Activated T-helper 17 cell treated with anti-CD3 and anti-CD28 coated beads, Interleukin-2, amount 50 U/mL, for 72 hours (primary cell): ENCODE measurements around the gene NUF2. TPM values are rescaled to one million over a fixed set of nuclear protein-coding genes. Genes with fewer than 3 reads are reported as not detected.
"Not testable (repeated sequence)": the region's sequence is repeated elsewhere in the genome, so short reads cannot be mapped to it uniquely, and the experiment has no call there.

ENCODE experiments used
- ATAC-seq: fragments of 150-1000 bp; cut with Tn5 transposase; replicated peaks from 2 replicates; pipeline ENCODE4 v1.10.0; 2021; ENCODE audit warnings: mild to moderate bottlenecking, moderate library complexity
- H3K27ac Mint-ChIP-seq: one replicate; pipeline ENCODE4 v1.8.0; 2022; ENCODE audit warnings: mixed read lengths
- H3K27me3 Mint-ChIP-seq: one replicate; pipeline ENCODE4 v1.8.0; 2022; ENCODE audit warnings: mixed read lengths
- H3K36me3 Mint-ChIP-seq: one replicate; pipeline ENCODE4 v1.8.0; 2022; ENCODE audit warnings: low read depth, mild to moderate bottlenecking, mixed read lengths
- H3K4me1 Mint-ChIP-seq: one replicate; pipeline ENCODE4 v1.8.0; 2022; ENCODE audit warnings: mixed read lengths
- H3K4me3 Mint-ChIP-seq: one replicate; pipeline ENCODE4 v1.8.0; 2022; ENCODE audit warnings: mild to moderate bottlenecking, mixed read lengths
- H3K9me3 Mint-ChIP-seq: one replicate; pipeline ENCODE4 v1.8.0; 2022; ENCODE audit warnings: mixed read lengths
- total RNA-seq, 2 donors: library from RNA; stranded (reverse); gene quantifications; one replicate each; pipeline ENCODE4 v1.2.3, GENCODE V29; 2022

NUF2 gene
- 10 to 100 TPM; 49.0 to 59.4 TPM for total RNA-seq

- no peaks in the 10 kb centered on the region for H3K9me3 Mint-ChIP-seq
- H3K4me1 Mint-ChIP-seq: no peaks in the 10 kb centered on the region
- H3K36me3 Mint-ChIP-seq: peaks cover 11% of the 10 kb centered on the region
- no peaks in the 10 kb centered on the region for H3K27me3 Mint-ChIP-seq
- peak; percentile 96 for ATAC-seq
- peak within 1 kb of the TSS; percentile 85 for H3K4me3 Mint-ChIP-seq
- peak within 1 kb of the TSS; percentile 91 for H3K27ac Mint-ChIP-seq
These were observed at the start of gene NUF2 for GRCh38 chr1:163321311-163322305. TSS of gene NUF2 (plus strand) at chr1:163321954. CDS start at chr1:163326052, 4,098 bp downstream.

GRCh38 chr1:163273766-163274441 lies 47.9 kb upstream of the NUF2 start:
- H3K9me3 Mint-ChIP-seq: peaks cover 8% of the 10 kb centered on the region
- peaks cover 22% of the 10 kb centered on the region for H3K36me3 Mint-ChIP-seq
- H3K27ac Mint-ChIP-seq: no peak overlapping the region
- H3K27me3 Mint-ChIP-seq: no peaks in the 10 kb centered on the region
- ATAC-seq: no peak
- no peaks in the 10 kb centered on the region for H3K4me1 Mint-ChIP-seq
- H3K4me3 Mint-ChIP-seq: no peak overlapping the region

GRCh38 chr1:163275222-163275621 lies 46.5 kb upstream of the NUF2 start:
- ATAC-seq: no peak
- Mint-ChIP-seq H3K27ac (no peak overlapping the region), H3K4me1 (no peaks in the 10 kb centered on the region), H3K27me3 (no peaks in the 10 kb centered on the region), H3K9me3 (peaks cover 14% of the 10 kb centered on the region), H3K36me3 (peaks cover 33% of the 10 kb centered on the region), H3K4me3 (no peak overlapping the region)

- Mint-ChIP-seq H3K9me3 (peaks cover 21% of the 10 kb centered on the region), H3K27me3 (no peaks in the 10 kb centered on the region), H3K27ac (no peak overlapping the region), H3K36me3 (peaks cover 42% of the 10 kb centered on the region), H3K4me1 (no peaks in the 10 kb centered on the region), H3K4me3 (no peak overlapping the region)
- ATAC-seq: no peak
These were observed 43.2 kb upstream of the NUF2 start for GRCh38 chr1:163278602-163279001.

GRCh38 chr1:163284867-163285266 lies 36.9 kb upstream of the NUF2 start:
- H3K9me3 Mint-ChIP-seq: peaks cover 10% of the 10 kb centered on the region
- ATAC-seq: peak; percentile 53
- H3K4me1 Mint-ChIP-seq, H3K27ac Mint-ChIP-seq, H3K27me3 Mint-ChIP-seq, H3K4me3 Mint-ChIP-seq: not testable (repeated sequence)
- H3K36me3 Mint-ChIP-seq: peaks cover 16% of the 10 kb centered on the region

GRCh38 chr1:163290025-163290640 lies 31.6 kb upstream of the NUF2 start:
- H3K9me3 Mint-ChIP-seq: no peaks in the 10 kb centered on the region
- no peak for ATAC-seq
- no peaks in the 10 kb centered on the region for H3K4me1 Mint-ChIP-seq
- H3K36me3 Mint-ChIP-seq: peaks cover 12% of the 10 kb centered on the region
- no peaks in the 10 kb centered on the region for H3K27me3 Mint-ChIP-seq
- H3K27ac Mint-ChIP-seq: no peak overlapping the region
- H3K4me3 Mint-ChIP-seq: no peak overlapping the region

- no peaks in the 10 kb centered on the region for H3K27me3 Mint-ChIP-seq
- no peak overlapping the region for H3K27ac Mint-ChIP-seq
- H3K36me3 Mint-ChIP-seq: peaks cover 12% of the 10 kb centered on the region
- no peaks in the 10 kb centered on the region for H3K4me1 Mint-ChIP-seq
- H3K9me3 Mint-ChIP-seq: no peaks in the 10 kb centered on the region
- H3K4me3 Mint-ChIP-seq: no peak overlapping the region
- ATAC-seq: no peak
These were observed 30.3 kb upstream of the NUF2 start for GRCh38 chr1:163291461-163291860.

GRCh38 chr1:163292153-163292552 lies 29.6 kb upstream of the NUF2 start:
- not testable (repeated sequence) for H3K9me3 Mint-ChIP-seq, H3K4me1 Mint-ChIP-seq, H3K4me3 Mint-ChIP-seq, H3K27me3 Mint-ChIP-seq, H3K27ac Mint-ChIP-seq, ATAC-seq
- peaks cover 12% of the 10 kb centered on the region for H3K36me3 Mint-ChIP-seq

GRCh38 chr1:163293497-163293896 lies 28.3 kb upstream of the NUF2 start:
- H3K4me3 Mint-ChIP-seq, H3K27me3 Mint-ChIP-seq, H3K9me3 Mint-ChIP-seq, H3K27ac Mint-ChIP-seq, ATAC-seq, H3K4me1 Mint-ChIP-seq: not testable (repeated sequence)
- peaks cover 17% of the 10 kb centered on the region for H3K36me3 Mint-ChIP-seq

GRCh38 chr1:163295949-163296348 lies 25.8 kb upstream of the NUF2 start:
- H3K4me1 Mint-ChIP-seq: no peaks in the 10 kb centered on the region
- H3K27ac Mint-ChIP-seq: no peak overlapping the region
- no peak overlapping the region for H3K4me3 Mint-ChIP-seq
- ATAC-seq: no peak
- H3K36me3 Mint-ChIP-seq: peaks cover 38% of the 10 kb centered on the region
- H3K9me3 Mint-ChIP-seq: no peaks in the 10 kb centered on the region
- no peaks in the 10 kb centered on the region for H3K27me3 Mint-ChIP-seq

GRCh38 chr1:163296504-163297263 lies 25.1 kb upstream of the NUF2 start:
- Mint-ChIP-seq H3K27ac (no peak overlapping the region), H3K27me3 (no peaks in the 10 kb centered on the region), H3K4me1 (no peaks in the 10 kb centered on the region), H3K9me3 (no peaks in the 10 kb centered on the region), H3K36me3 (peaks cover 45% of the 10 kb centered on the region), H3K4me3 (no peak overlapping the region)
- no peak for ATAC-seq

GRCh38 chr1:163298365-163298764 lies 23.4 kb upstream of the NUF2 start:
- H3K4me1 Mint-ChIP-seq: no peaks in the 10 kb centered on the region
- peaks cover 55% of the 10 kb centered on the region for H3K36me3 Mint-ChIP-seq
- no peaks in the 10 kb centered on the region for H3K9me3 Mint-ChIP-seq
- no peak for ATAC-seq
- no peaks in the 10 kb centered on the region for H3K27me3 Mint-ChIP-seq
- no peak overlapping the region for H3K4me3 Mint-ChIP-seq
- no peak overlapping the region for H3K27ac Mint-ChIP-seq

- ATAC-seq: no peak
- Mint-ChIP-seq H3K36me3 (peaks cover 69% of the 10 kb centered on the region), H3K27me3 (no peaks in the 10 kb centered on the region), H3K27ac (no peak overlapping the region), H3K4me3 (no peak overlapping the region), H3K9me3 (no peaks in the 10 kb centered on the region), H3K4me1 (no peaks in the 10 kb centered on the region)
These were observed 21.2 kb upstream of the NUF2 start for GRCh38 chr1:163300568-163300967.

GRCh38 chr1:163303561-163303960 lies 18.2 kb upstream of the NUF2 start:
- ATAC-seq: no peak

More at GRCh38 chr1:163303561-163303960, 18.2 kb upstream of the NUF2 start:
- H3K27me3 Mint-ChIP-seq: no peaks in the 10 kb centered on the region
- no peaks in the 10 kb centered on the region for H3K9me3 Mint-ChIP-seq
- H3K4me3 Mint-ChIP-seq: no peak overlapping the region
- no peak overlapping the region for H3K27ac Mint-ChIP-seq
- H3K36me3 Mint-ChIP-seq: peaks cover 65% of the 10 kb centered on the region
- no peaks in the 10 kb centered on the region for H3K4me1 Mint-ChIP-seq
